ENCODE data around the gene PBRM1. TPM values are rescaled to one million over a fixed set of nuclear protein-coding genes. Genes with fewer than 3 reads are reported as not detected.
A peak's percentile ranks its signal among the peaks of the same experiment; 100 is the strongest.

Gene PBRM1
- total and polyA plus RNA-seq, 2 of the 13 experiments (the other 11 are each of a cell fraction or from before 2014, with no cell fraction given) = 10.9 to 33.2 TPM

- H3K79me2 ChIP-seq (ENCODE audit: insufficient read depth, low read length) = no peaks in the 10 kb centered on the region
- TF ChIP-seq CSRNP2 (CRISPR knock-in tag; conservative IDR thresholded peaks at IDR 0.05; ENCODE audit: low read depth) = no peak
- TF ChIP-seq ZNF275 (CRISPR knock-in tag; IDR thresholded peaks at IDR 0.05; ENCODE audit: borderline replicate concordance) = no peak
- TF ChIP-seq THAP9 (CRISPR knock-in tag; IDR thresholded peaks at IDR 0.05; ENCODE audit: borderline replicate concordance) = no peak
- CTCF ChIA-PET (ENCODE audit: low intra/inter-chr PET ratio, low total read pairs) = no interaction called here
- H3K36me3 ChIP-seq (replicated peaks in 1 of 2; ENCODE audit: control insufficient read depth in 1 of 2, insufficient read depth in 2 of 2, low read length in 2 of 2) = peaks cover 0 to 2% of the 10 kb centered on the region in 2 experiments; a peak in 1 of 5 replicates
- H3K9me3 ChIP-seq (ENCODE audit: low read length) = peaks cover 4% of the 10 kb centered on the region; the same call in 1 of the 2 replicates
- no peak overlapping the region for H2AFZ ChIP-seq (ENCODE audit: low read length)
- ATAC-seq (no peak), FAIRE-seq (no peak), DNase-seq (ENCODE audit: low spot score) (no peak)
- in situ Hi-C loops (cut with HindIII; ENCODE audit: extremely low pct_ligation_motif_present, low pct_unique_long_range_greater_than_20kb) = no loop called here
- no peak overlapping the region for H3K9ac ChIP-seq (ENCODE audit: insufficient read depth, low read depth, low read length)
- H3K4me3 ChIP-seq (replicated peaks in 1 of 3; ENCODE audit: insufficient read depth in 1 of 3, low read depth in 2 of 3, low read length in 3 of 3) = no peak overlapping the region
- intact Hi-C loops (cut with micrococcal nuclease; ENCODE audit: unreplicated experiment) = no loop called here
- peak overlapping the region; percentile 20 for H3K27ac ChIP-seq (ENCODE audit: extremely low read length, insufficient read depth, low read length)
- POLR2A ChIA-PET = interaction anchor here (1.6 kb wide), 1 partner anchor 19 kb away, joined by 6 read pairs; no protein-coding TSS in a partner anchor
- WGBS (ENCODE audit: low lambda C conversion rate) = 92% methylated on average over 5 of the region's 5 CpGs
- H3K4me2 ChIP-seq (ENCODE audit: low read depth, low read length) = no peak overlapping the region
- H4K20me1 ChIP-seq (ENCODE audit: insufficient read depth, low read length) = no peaks in the 10 kb centered on the region
- peaks cover 20% of the 10 kb centered on the region for H3K4me1 ChIP-seq (ENCODE audit: insufficient read depth, low read length)
- BruUV-seq (replicated peaks) = no TSS peak
- no peaks in the 10 kb centered on the region for H3K27me3 ChIP-seq (ENCODE audit: control insufficient read depth in 1 of 2, insufficient read depth in 2 of 2, low read length in 2 of 2)
Observed at GRCh38 chr3:52723935-52724334, 38.2 kb upstream of the PBRM1 start.
